Forelimb muscle (tissue), 1 donor: Measurements from ENCODE around the gene NAPG. TPM values are rescaled to one million over a fixed set of nuclear protein-coding genes. Genes with fewer than 3 reads are reported as not detected.
"Not testable (repeated sequence)": the region's sequence is repeated elsewhere in the genome, so short reads cannot be mapped to it uniquely, and the experiment has no call there.

Source experiments
- DNase-seq: peaks from one replicate; pipeline ENCODE4 v3.0.0-alpha.2; 2013; ENCODE audit warnings: low read depth
- polyA plus RNA-seq: library from polyadenylated mRNA; unstranded; fragments of 120-200 nt; gene quantifications from one replicate; pipeline ENCODE4 v1.2.1, GENCODE V29; 2013; ENCODE audit not compliant: insufficient read length

NAPG gene
- polyA plus RNA-seq, 1 donor, result 17.6 TPM

- no peak for DNase-seq
These were observed 20.9 kb downstream of the NAPG start for GRCh38 chr18:10546557-10547300.

DNA sequence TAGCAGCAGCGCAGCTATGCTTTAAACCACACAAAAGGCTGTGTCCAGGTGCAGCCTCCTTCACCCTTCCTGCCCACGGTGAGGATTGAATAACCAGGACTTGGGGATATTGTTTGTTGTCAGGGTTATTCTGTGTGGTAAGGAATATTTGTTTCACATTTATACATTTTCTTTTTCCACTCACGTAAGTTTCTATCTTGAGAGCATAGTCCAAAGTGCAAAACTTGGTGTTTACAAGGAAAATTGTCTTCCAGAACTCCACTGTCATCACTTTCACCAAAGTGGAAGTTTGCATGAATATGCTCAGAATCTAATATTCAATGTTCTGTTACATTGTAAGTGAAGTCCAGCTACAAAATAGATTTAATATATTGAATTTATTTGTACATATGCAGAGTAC, 26.4 kb downstream of the NAPG start:
- no peak for DNase-seq

DNA sequence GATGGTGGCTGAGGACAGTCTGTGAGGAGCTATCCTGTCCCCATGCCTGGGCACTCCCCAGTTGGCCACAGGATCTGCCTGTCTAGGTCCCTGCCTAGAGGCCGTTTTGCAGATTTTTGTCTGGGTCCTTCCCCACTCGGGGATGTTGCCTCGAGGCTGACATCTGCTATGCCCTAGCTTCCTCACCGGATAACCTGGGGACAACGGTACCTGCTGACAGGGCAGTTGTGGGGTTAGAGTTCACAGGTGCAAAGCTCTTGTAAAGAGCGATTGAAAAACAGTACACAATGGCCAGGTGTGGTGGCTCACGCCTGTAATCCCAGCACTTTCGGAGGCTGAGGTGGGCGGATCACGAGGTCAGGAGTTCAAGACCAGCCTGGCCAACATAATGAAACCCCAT, 30.4 kb downstream of the NAPG start:
- DNase-seq, result not testable (repeated sequence)

DNA sequence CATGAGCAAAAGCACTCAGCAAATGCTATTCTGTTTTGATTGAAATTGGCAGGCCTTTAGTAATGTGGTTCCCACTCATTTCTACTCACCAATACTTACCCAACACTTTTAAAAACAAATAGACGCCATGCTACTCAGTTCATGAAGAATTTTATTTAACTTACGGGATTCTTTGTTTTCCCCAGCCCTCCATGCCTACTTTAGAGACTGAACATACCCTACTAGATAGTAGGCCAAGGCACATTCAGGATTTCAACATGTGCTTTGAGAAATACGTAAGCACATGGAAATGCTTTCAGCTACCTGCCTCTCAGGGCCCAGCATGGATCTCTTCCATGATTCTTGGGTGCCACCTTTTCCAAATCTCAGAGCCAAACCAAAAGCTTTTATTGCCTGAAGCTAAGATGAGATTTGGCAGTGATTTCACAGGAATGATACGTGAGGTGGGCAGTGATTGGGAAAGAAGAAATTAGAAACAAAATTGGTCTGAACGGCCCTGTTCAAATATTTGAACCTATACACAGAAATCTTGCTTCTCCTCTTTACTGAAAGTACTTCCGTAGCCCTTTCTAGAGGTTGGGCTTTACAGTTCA, 31.4 kb downstream of the NAPG start:
- DNase-seq, result no peak

GRCh38 chr18:10558243-10558966, 32.6 kb downstream of the NAPG start:
- no peak for DNase-seq

GRCh38 chr18:10558967-10559298, 33.1 kb downstream of the NAPG start:
- no peak for DNase-seq

GRCh38 chr18:10559553-10560451, 34.0 kb downstream of the NAPG start:
- no peak for DNase-seq

DNA sequence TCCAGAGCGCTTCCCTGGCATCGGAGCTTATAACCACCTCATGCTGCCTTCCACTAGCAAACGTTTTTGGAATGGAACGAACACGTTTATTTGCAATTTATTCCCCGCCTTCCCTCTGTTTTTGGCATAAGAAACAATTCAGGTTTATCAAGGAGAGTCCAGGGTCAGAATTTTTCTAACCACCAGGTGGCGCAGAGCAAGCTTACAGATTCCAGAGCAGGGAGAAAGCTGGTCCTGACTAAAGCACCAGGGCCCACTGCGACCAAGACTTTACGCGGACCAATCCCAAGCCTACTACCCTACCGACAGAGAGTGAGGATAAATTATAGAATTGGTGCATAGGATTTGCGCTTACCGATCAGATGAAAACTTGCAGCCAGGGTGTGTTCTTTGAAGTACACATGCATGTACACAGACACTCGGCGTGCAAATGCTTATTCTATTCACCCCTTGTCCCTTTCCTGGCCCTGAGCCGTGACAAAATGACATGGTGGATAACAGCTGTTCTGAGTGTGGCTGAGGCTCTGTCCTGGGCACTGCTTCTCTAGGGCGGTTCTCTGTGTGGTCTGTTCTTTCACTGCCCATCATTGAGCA, 34.7 kb downstream of the NAPG start:
- DNase-seq, result peak; percentile 68

DNA sequence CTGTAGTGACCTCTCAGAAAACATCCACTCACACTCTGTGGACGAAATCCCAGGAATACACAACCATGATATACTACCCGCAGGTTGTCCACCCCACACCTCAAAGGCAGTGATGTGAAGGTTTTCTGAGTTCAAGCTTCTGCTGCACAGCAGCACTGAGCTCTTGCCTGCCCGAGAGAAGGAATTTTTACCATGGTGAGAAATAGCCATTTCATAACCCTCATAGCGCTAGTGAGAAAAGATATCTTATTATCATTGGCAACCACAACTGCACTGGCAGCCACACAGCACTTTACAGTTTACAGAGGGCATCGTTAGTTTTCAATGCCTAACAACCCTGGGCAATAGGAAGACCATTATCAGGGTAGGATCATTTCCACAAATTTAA, 36.9 kb downstream of the NAPG start:
- DNase-seq, result no peak

DNA sequence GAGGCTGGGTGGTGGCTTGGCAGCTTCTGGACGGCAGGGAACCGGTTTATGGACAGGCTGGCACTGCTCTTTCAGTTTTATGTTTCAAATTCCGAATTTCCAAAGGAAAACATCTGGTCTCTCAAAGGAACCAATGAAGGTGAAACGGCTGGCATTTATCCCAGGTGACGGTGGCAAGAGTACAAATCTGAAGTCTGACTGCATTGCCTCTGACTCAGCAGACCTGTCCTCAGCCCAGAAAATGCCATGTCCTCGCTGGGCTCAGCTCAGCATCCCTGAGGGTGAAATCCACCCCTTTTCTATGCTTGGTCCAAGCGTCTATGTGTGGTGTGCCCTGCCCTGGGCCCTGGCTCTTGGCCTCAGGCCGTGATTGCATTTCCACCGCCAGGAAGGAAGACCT, 38.1 kb downstream of the NAPG start:
- DNase-seq, result no peak

DNA sequence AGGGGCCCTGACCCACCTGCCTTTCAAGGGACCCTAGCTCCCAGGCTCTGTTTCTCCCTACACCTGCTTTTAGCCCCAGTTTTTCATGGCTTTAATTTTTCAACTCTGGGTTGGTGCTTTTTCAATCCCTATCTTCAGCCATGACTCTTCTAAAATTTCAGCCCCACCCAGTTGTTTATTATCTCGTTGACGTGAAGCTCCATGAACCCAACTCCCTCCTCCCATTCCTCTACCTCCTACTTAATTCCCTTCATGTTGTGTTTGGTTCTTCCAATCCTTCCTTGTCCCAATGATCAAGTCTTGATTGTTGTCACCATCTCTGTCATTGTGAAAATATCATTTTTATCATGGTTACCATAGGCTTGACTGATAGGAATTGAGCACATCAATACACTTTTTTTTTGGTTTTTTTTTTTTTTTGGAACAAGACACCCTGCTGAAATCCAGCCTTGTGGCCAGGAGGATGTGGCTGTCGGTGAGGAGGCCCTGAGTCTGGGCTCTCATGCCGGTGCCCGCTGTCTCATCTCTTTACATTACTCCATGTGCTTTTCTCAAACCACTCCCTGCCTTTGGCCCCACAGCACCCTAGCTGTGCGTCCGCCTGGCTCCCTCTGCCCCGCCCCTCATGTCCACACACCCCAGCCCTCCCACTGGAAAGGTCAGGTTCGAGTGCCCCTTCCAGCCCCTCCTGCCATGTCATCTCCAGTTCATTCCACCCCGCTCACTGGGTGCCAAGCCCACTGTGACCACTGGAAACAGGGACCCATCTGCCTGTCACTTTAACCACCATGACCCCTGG, 39.3 kb downstream of the NAPG start:
- no peak for DNase-seq

DNA sequence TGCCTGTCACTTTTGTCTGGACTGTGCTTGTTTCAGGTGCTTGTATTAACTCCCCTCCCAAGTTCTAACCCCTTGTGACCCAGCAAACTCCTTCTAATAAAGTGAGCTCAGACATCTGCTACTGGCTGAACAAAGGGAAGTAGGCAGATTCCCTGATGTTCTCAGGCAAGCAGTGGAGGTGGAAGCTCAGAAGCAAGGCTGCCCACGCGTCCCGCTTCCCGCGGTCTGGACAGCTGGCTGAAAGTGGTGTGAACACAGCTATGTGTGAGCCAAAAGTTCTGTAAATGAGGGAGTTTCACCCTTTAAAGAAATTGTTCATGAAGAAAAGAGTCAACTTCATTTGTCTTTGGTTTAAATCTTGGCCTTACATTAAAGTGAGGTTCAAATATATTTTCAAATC, 40.0 kb downstream of the NAPG start:
- DNase-seq, result no peak

GRCh38 chr18:10566390-10566789, 40.6 kb downstream of the NAPG start:
- DNase-seq, result no peak

DNA sequence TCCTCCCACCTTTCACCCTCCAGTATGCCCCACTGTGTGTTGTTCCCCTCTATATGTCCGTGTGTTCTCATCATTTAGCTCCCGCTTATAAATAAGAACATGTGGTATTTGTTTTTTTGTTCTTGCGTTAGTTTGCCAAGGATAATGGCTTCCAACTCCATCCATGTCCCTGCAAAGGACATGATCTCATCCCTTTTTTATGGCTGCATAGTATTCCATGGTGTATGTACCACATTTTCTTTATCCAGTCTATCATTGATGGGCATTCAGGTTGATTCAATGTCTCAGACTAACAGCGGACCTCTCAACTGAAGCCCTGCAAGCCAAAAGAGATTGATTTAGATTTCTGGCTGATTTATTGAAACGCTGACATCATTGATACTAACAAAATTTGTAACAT, 44.1 kb downstream of the NAPG start:
- not testable (repeated sequence) for DNase-seq

- no peak for DNase-seq
These were observed 44.8 kb downstream of the NAPG start for GRCh38 chr18:10570622-10571021.

DNA sequence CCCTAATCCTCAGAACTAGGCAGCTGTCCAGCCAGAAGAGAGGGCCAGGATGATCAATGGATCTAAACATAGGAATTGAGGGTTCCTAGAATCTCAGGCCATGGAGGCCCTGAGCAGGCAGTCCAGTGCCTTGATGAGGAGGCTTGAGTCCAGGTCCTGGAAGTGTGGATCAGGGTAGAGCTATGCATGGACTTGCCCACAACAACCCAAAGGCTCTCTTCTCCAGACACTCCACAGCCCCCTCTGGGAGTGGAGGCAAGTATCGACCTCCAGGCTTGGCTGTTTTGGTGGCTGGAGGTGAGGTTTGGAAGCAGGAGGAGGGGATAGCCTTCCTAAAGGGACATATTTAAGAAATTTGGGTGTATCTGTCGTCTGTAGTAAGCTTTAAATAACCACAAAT, 45.7 kb downstream of the NAPG start:
- no peak for DNase-seq

- DNase-seq, result not testable (repeated sequence)
These were observed 47.4 kb downstream of the NAPG start for GRCh38 chr18:10573261-10573660.

GRCh38 chr18:10574412-10574811, 48.6 kb downstream of the NAPG start:
- not testable (repeated sequence) for DNase-seq

- DNase-seq, result not testable (repeated sequence)
These were observed 52.2 kb downstream of the NAPG start for GRCh38 chr18:10577842-10578572.

DNA sequence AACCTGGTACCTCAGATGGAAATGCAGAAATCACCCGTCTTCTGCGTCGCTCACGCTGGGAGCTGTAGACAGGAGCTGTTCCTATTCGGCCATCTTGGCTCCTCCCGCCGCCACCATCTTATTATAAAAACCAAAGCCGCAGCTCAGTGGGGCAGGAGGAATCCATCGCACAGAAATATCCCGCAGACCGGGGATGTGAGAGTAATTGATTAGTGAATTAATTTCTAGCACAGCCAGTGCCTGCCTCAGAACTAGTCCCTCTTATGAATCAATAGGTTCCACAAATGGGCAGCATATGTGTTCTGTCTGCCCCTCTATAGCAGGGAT, 52.7 kb downstream of the NAPG start:
- DNase-seq, result not testable (repeated sequence)
